Bronchial epithelial cell (primary cell): ENCODE measurements around the gene PKDCC. TPM values are rescaled to one million over a fixed set of nuclear protein-coding genes. Genes with fewer than 3 reads are reported as not detected.
"Not testable (repeated sequence)": the region's sequence is repeated elsewhere in the genome, so short reads cannot be mapped to it uniquely, and the experiment has no call there.

ENCODE experiments used
- DNase-seq: peaks from one replicate; pipeline ENCODE4 v3.0.0-alpha.2; 2010; ENCODE audit warnings: low read depth
- FAIRE-seq: peaks from 2 replicates; lab custom pipeline; 2011; peaks lifted over from hg19 to GRCh38; lab: Jason Lieb, UNC
- H3K27me3 ChIP-seq: 2 replicates; pipeline ENCODE4 v1.5.1; 2011; ENCODE audit warnings: low read length; ENCODE audit not compliant: control insufficient read depth, insufficient read depth
- H3K36me3 ChIP-seq: 2 replicates; pipeline ENCODE4 v1.5.1; 2011; ENCODE audit warnings: low read length; ENCODE audit not compliant: control insufficient read depth, insufficient read depth
- H3K4me3 ChIP-seq: 2 replicates; pipeline ENCODE4 v1.5.1; 2011; ENCODE audit warnings: mild to moderate bottlenecking, low read depth, low read length, control low read depth
- total RNA-seq: library from RNA; depleted of rRNA; stranded (reverse); fragments of >200 nt; gene quantifications from 2 replicates; pipeline ENCODE4 v1.2.1, GENCODE V29; 2014
- TF ChIP-seq, protein P1 (sequence below): IDR thresholded peaks from 2 replicates; pipeline ENCODE4 v1.5.1; 2011; ENCODE audit warnings: mild to moderate bottlenecking, moderate library complexity, low read length, control low read depth, inconsistent platforms; ENCODE audit not compliant: insufficient read depth, severe bottlenecking

Gene PKDCC
- total RNA-seq, 1 donor from 2014 or later, result 0.79 TPM

DNA sequence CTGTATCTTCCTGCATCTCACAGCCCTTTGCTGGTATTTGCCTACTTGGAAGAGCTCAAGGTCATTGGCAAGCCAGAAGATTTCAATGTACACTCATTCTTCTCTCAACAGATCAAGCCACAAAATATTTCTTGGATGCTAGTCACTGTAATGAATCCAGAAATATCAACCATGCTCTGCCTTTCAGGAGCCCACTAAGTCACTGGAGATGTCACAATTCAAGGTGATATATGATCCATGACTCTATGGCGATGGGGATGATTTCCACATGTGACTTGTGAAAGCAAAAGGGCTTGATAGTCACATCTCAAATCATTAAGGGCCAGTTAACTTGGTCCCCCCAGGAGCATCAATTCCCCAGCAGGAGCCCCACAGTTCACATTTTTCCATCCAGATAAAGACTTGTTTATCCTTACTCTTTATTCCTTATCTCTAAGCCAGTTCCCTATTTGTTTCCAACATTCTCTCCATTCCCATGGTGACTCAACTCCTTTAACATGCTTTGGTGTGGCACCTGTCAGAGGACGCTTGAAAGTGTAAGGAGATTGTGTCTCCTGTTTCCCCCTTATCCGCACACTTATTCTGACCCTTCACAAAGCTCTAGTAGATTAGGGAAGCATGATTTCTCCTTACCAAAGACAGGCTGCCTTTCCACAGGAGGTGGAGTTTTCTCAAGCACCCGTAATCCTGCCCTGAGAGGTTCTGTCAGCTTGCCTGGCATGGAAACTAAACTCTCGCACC, 15.8 kb downstream of the PKDCC start:
- peaks cover 3% of the 10 kb centered on the region for H3K27me3 ChIP-seq
- DNase-seq (no peak), FAIRE-seq (no peak)
- H3K4me3 ChIP-seq, result no peak overlapping the region
- no peaks in the 10 kb centered on the region for H3K36me3 ChIP-seq
- TF ChIP-seq, protein P1, sequence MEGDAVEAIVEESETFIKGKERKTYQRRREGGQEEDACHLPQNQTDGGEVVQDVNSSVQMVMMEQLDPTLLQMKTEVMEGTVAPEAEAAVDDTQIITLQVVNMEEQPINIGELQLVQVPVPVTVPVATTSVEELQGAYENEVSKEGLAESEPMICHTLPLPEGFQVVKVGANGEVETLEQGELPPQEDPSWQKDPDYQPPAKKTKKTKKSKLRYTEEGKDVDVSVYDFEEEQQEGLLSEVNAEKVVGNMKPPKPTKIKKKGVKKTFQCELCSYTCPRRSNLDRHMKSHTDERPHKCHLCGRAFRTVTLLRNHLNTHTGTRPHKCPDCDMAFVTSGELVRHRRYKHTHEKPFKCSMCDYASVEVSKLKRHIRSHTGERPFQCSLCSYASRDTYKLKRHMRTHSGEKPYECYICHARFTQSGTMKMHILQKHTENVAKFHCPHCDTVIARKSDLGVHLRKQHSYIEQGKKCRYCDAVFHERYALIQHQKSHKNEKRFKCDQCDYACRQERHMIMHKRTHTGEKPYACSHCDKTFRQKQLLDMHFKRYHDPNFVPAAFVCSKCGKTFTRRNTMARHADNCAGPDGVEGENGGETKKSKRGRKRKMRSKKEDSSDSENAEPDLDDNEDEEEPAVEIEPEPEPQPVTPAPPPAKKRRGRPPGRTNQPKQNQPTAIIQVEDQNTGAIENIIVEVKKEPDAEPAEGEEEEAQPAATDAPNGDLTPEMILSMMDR, result no peak

DNA sequence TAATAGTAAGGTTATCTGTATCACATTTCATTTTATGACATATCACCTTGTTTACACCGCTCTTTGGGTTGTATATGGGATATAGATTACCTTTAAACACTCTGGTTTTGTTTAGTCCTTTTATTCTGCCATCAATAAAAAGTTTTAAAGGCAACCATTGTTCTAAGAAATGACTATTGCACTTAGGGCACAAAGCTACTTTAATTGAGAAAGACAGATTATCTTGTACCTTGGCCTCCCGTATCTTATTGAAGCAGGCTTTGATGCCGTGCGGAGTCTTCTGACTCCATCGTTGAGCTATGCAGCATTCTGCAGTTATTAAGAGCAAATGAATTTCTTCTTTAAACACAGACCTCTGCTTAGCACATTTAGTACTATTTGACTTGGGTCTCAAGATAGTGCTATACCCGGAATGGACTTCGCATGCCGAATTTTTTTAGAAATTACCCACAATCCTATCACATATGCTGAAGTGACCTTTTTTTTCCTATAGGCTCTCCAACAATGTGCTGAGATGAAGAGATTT, 16.7 kb downstream of the PKDCC start:
- no peak overlapping the region for H3K4me3 ChIP-seq
- FAIRE-seq (no peak), DNase-seq (no peak)
- no peaks in the 10 kb centered on the region for H3K36me3 ChIP-seq
- TF ChIP-seq, protein P1, result no peak
- peaks cover 3% of the 10 kb centered on the region for H3K27me3 ChIP-seq

DNA sequence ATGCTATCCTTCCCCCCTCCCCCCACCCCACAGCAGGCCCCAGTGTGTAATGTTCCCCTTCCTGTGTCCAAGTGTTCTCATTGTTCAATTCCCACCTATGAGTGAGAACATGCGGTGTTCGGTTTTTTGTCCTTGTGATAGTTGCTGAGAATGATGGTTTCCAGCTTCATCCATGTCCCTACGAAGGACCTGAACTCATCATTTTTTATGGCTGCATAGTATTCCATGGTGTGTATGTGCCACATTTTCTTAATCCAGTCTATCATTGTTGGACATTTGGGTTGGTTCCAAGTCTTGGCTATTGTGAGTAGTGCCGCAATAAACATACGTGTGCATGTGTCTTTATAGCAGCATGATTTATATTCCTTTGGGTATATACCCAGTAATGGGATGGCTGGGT, 17.9 kb downstream of the PKDCC start:
- not testable (repeated sequence) for H3K36me3 ChIP-seq, FAIRE-seq, H3K27me3 ChIP-seq, DNase-seq, H3K4me3 ChIP-seq

DNA sequence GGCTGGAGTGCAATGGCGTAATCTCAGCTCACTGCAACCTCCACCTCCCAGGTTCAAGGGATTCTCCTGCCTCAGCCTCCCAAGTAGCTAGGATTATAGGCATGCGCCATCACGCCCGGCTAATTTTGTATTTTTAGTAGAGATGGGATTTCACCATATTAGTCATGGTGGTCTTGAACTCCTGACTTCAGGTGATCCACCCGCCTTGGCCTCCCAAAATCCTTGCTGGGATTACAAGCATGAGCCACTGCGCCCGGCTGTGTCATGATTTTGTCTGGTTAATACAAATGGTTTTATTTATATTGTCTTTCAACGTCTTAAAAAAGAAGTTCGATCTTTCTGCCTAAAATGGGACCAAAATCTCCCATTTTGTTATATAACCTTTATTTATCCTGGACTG, 19.2 kb downstream of the PKDCC start:
- not testable (repeated sequence) for FAIRE-seq, H3K36me3 ChIP-seq, H3K27me3 ChIP-seq, H3K4me3 ChIP-seq, DNase-seq

DNA sequence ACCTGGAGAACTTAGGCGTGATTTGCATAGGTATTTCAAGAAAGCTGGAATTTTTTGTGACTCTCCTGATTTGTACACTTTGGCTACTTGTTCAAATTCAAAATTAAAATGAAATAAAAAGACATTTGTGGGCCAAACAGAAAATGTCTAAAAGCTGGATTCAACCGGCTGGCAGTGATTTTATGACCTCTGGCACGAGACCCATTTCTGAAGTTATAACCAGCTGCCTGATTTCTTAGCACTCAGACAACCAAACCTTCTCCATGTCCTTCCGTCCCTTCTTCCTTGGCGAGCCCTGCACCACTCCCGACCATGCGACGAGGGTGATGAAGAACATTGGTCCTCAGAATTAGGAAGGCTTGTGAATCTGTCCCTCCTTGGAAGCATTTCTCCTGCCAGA, 19.7 kb downstream of the PKDCC start:
- TF ChIP-seq, protein P1, result no peak
- Histone ChIP-seq H3K27me3 (peaks cover 3% of the 10 kb centered on the region), H3K36me3 (no peaks in the 10 kb centered on the region), H3K4me3 (no peak overlapping the region)
- no peak for DNase-seq
- FAIRE-seq, result no peak

DNA sequence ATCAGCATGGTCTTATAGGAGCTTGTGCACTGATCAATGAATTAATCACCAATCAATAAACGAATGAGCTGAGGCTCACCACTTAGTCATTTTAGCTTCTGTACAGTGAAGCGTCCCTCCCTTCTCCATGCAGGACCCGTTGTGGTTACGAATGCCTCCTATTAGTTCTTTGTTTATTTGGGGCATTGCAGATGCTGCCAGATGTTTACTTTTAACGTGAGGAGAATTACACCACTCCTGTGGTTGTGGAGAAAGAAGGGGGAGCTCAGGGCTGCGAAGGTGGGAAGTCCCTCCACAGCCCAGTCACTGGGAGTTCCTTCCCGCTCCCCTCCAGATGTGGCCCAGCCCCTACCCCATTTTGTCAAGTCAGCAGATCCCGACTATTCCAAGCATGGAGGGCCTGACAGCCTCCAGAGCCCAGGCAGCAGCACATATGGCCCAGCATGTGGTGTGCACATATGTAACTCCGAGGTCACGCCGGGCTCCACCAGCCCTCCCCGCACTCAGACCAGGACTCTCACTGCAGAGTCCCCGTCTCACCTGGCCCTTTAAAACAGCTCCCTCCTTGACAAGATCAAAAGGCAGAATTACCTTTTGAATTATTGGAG, 20.9 kb downstream of the PKDCC start:
- DNase-seq (no peak), FAIRE-seq (no peak)
- H3K4me3 ChIP-seq, result no peak overlapping the region
- peaks cover 3% of the 10 kb centered on the region for H3K27me3 ChIP-seq
- TF ChIP-seq, protein P1, result no peak
- no peaks in the 10 kb centered on the region for H3K36me3 ChIP-seq

DNA sequence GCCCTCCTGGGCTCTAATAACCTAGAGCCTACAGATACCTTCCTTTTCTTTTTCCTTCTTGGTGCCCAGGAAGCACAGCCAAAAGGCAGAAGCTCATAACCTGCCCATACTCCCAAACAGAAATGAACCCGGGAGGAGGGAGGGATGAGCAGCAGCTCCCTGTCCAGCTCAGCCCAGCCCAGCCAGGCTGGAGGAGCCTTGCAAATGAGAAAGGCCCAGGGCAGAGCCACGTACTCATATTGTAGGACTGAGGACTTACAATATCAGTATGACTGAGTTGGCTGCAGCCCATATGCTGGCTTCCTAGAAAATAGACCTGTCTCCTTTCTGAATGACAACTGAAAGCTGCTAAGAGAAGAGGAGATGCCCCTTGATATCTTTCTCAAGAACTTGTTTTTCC, 21.7 kb downstream of the PKDCC start:
- Histone ChIP-seq H3K27me3 (no peaks in the 10 kb centered on the region), H3K36me3 (no peaks in the 10 kb centered on the region), H3K4me3 (no peak overlapping the region)
- DNase-seq, result no peak
- TF ChIP-seq, protein P1, result no peak
- no peak for FAIRE-seq
